Right cardiac atrium (tissue), 5 donors: ENCODE measurements around the gene NXF2B. TPM values are rescaled to one million over a fixed set of nuclear protein-coding genes. Genes with fewer than 3 reads are reported as not detected.
"Not testable (repeated sequence)": the region's sequence is repeated elsewhere in the genome, so short reads cannot be mapped to it uniquely, and the experiment has no call there.

Experiments
- ATAC-seq, 2 donors: fragments of 200-7000 bp; cut with Tn5 transposase; one replicate each; pipeline versions ENCODE4 v1.8.0 to v1.9.1; 2020; ENCODE audit warnings: moderate library complexity in 2 of 2, mild to moderate bottlenecking in 1 of 2
- DNase-seq, 3 donors: peaks; one replicate each; pipeline ENCODE4 v3.0.0-alpha.2; 2020
- H3K27ac ChIP-seq: one replicate; pipeline ENCODE4 v1.5.1; 2013; ENCODE audit warnings: mild to moderate bottlenecking, low read length, control low read depth, moderate library complexity
- H3K27me3 ChIP-seq: one replicate; pipeline ENCODE4 v1.6.1; 2013; ENCODE audit not compliant: control insufficient read depth, insufficient read depth
- H3K4me1 ChIP-seq: one replicate; pipeline ENCODE4 v1.6.1; 2013; ENCODE audit warnings: low read length; ENCODE audit not compliant: control insufficient read depth, insufficient read depth
- H3K4me3 ChIP-seq: one replicate; pipeline ENCODE4 v1.5.1; 2013; ENCODE audit warnings: low read length, control low read depth
- H3K9me3 ChIP-seq: one replicate; pipeline ENCODE4 v1.6.1; 2013; ENCODE audit warnings: low read length; ENCODE audit not compliant: control insufficient read depth
- WGBS: extraction: QIAGEN DNeasy Blood & Tissue Kit; methylation state at CpG from one replicate; pipeline ENCODE4 v1.1.7; 2013; 5-methylcytosine and 5-hydroxymethylcytosine counted together
- intact Hi-C, 4 donors: fragments of 100-400 bp; cut with DNase I; formaldehyde crosslinking; loops; one replicate each; pipeline versions ENCODE4 v1.11.0 to v1.14.0; 2022 to 2023
- long read RNA-seq, 4 donors: library from polyadenylated mRNA; unstranded; transcript quantifications; one replicate each; pipeline ENCODE4 v2.0.0, GENCODE V29; 2020 to 2021
- polyA plus RNA-seq: library from polyadenylated mRNA; stranded (reverse); fragments of 200-250 nt; gene quantifications from one replicate; pipeline ENCODE4 v1.2.3, GENCODE V29; 2013
- total RNA-seq, 4 donors: library from RNA; stranded (reverse); fragmentation: NEBNext Ultra II Directional; extraction: Animal tissue kit (Norgen Biotek cat#: 25700); gene quantifications; one replicate each; pipeline ENCODE4 v1.2.1, GENCODE V29; 2021
- donor health status: healthy with polysubstance abuse.
- donor health status: DM: no; HTN: yes; CAD: no.
- donor health status: DM: no; HTN: no; CAD: no.
- donor health status: DM: no; HTN: yes; CAD: no; lungs with severe emphysema.
- donor health status: DM: yes; HTN: yes; CAD: no.

NXF2B gene, protein sequence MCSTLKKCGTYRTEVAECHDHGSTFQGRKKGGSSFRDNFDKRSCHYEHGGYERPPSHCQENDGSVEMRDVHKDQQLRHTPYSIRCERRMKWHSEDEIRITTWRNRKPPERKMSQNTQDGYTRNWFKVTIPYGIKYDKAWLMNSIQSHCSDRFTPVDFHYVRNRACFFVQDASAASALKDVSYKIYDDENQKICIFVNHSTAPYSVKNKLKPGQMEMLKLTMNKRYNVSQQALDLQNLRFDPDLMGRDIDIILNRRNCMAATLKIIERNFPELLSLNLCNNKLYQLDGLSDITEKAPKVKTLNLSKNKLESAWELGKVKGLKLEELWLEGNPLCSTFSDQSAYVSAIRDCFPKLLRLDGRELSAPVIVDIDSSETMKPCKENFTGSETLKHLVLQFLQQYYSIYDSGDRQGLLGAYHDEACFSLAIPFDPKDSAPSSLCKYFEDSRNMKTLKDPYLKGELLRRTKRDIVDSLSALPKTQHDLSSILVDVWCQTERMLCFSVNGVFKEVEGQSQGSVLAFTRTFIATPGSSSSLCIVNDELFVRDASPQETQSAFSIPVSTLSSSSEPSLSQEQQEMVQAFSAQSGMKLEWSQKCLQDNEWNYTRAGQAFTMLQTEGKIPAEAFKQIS
- not detected for total RNA-seq
- not detected for polyA plus RNA-seq
- long read RNA-seq, donor 1, result 0 reads
- long read RNA-seq, donor 2, result 0 reads
- long read RNA-seq, donor 3, result 0 reads
- long read RNA-seq, donor 4, result 0 reads

DNA sequence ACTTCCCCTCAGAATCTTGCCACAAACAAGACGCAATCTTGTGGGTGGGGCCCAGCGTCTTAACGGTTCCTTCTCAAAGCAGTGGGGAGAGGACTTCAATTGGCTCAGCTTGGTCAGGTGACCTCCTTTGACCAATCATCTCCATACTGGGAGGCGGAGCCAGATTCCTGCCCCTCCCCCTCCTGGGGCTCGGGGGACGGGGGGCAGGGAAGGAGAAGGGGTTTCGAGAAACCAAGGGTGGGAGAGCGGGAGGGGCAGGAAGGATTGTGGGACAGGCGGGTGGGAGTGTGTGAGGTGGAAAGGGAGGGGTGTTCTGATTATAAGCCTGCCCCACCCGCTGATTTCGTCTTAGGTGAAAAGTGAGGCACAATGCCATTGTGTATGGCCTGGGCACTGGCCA lies at the start of gene NXF2B:
Gene NXF2B, minus strand, starts transcription at position 101 of the 400 bp plus-strand sequence. CDS start 59,972 bp downstream, outside the sequence.
- DNase-seq, H3K4me1 ChIP-seq, intact Hi-C loops, H3K27ac ChIP-seq, H3K4me3 ChIP-seq, H3K27me3 ChIP-seq, ATAC-seq, H3K9me3 ChIP-seq: not testable (repeated sequence)
- no CpG with 5 or more reads among the region's 11 CpGs for WGBS

DNA sequence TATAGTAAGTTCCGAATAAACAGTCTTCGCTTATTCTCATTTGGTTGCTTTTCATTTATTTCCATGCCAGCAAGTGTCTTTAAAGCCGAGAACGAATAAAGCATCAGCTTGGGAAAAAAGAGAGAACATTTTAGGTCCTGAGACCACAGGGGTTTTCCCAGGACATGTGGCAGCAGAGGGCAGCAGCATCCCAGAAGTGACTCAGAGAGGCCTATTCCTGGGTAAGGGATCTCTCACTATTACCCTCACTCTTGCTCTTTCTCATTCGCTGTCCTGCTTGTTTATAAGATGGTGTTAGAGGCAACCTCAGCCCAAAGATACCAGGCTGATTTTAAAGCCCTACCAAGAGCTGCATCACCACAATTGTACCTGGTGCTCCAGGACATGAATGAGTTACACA lies 39.0 kb upstream of the NXF2B start:
- H3K4me3 ChIP-seq, H3K9me3 ChIP-seq, H3K27me3 ChIP-seq, H3K4me1 ChIP-seq, intact Hi-C loops, H3K27ac ChIP-seq, DNase-seq: not testable (repeated sequence)
- 27% methylated on average over 2 of the region's 5 CpGs for WGBS
- peak in 1 of 2 donors; percentile 68 for ATAC-seq

DNA sequence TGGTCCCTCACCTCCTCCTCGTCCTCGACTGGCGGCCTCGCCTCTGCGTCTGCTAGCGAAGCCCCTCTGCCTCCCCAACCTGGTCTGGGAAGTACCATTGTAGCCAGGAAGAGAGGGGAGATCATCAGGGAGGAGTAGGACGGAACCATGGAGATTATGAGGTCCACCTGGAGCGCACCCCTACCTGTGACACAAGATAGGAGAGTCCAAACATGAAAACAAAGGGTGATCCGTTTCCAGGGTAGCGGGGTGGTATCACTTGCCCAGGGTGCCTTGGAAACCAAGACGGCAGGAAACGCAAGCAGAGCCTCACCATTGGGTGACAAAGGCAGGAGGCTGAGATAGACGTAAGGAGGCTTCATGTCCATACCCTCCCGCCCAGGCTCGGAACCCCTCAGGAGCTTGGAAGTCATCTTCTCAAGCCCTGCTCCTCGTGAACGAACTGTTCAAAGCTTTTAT lies 32.0 kb upstream of the NXF2B start, which contains the start of gene TCP11X2:
Gene TCP11X2, minus strand, starts transcription at position 51 of the 459 bp plus-strand sequence.
- H3K4me1 ChIP-seq, ATAC-seq, H3K27ac ChIP-seq, H3K4me3 ChIP-seq, DNase-seq, H3K9me3 ChIP-seq, H3K27me3 ChIP-seq, intact Hi-C loops: not testable (repeated sequence)
- WGBS, result 43% methylated on average over 7 of the region's 17 CpGs

DNA sequence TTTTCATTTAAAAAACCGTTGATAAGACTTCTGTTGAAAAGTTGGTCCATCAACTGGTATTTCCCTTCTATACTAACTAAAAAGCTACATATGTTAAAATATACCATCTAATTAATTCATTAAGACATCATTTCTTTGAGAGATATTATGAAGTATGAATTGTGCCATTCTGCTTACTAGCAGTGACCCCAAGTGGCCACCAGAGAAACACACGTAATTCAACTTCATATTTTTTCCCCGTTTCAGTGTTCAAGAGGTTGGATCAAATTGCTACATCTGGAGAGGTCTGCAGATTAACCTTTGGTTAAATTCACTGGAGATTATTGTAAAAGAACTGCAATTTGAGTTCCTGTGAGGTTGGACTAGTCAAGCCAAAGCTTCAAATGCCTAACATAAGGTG lies 30.4 kb upstream of the NXF2B start:
- no CpG with 5 or more reads among the region's 3 CpGs for WGBS
- H3K27ac ChIP-seq, H3K27me3 ChIP-seq, H3K4me1 ChIP-seq, DNase-seq, intact Hi-C loops, H3K4me3 ChIP-seq, H3K9me3 ChIP-seq, ATAC-seq: not testable (repeated sequence)

DNA sequence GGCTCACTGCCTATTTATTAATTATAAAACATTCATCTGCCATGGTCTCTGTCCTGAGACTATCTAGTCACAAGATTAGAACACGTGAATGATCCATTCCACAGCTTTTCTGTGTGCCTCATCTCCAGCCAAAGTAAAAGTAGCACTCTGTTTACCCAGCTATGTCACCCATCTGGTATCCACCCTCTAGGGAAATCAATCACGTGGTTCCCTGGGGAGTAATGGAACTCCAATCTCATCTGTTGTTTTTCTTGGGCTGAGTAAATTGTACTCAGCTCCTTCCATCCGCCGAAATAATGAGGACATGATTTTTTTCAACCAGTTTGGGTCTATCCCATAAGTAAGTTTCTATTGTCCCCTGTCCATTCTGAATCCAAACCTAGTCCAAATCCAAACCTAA lies 18.8 kb upstream of the NXF2B start:
- H3K27me3 ChIP-seq, ATAC-seq, H3K4me1 ChIP-seq, DNase-seq, intact Hi-C loops, H3K9me3 ChIP-seq, H3K27ac ChIP-seq, H3K4me3 ChIP-seq: not testable (repeated sequence)
- no CpG with 5 or more reads among the region's 4 CpGs for WGBS

DNA sequence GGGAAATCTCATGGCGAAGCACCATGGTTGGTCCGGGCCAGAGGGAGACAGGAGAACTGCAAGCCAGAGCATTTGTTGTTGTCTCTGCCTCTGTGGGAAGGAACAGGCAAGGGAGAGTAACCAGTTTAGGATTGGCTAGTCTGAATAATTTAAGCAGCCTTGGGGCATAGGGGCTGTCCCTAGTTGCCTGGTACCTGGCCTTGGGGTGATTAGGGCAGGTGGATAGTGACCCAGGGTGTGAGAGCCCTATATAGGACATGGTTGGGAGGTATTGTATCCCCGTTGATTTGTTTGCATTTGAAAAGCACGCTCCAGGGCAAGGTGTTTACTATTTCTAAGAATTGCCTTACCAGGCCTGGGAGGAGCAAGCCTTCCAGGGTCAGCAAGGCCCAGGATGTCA lies 25.3 kb downstream of the NXF2B start:
- H3K27ac ChIP-seq, DNase-seq, H3K27me3 ChIP-seq, intact Hi-C loops, H3K9me3 ChIP-seq, ATAC-seq, H3K4me1 ChIP-seq, H3K4me3 ChIP-seq: not testable (repeated sequence)
- WGBS, result no CpG with 5 or more reads among the region's 4 CpGs

DNA sequence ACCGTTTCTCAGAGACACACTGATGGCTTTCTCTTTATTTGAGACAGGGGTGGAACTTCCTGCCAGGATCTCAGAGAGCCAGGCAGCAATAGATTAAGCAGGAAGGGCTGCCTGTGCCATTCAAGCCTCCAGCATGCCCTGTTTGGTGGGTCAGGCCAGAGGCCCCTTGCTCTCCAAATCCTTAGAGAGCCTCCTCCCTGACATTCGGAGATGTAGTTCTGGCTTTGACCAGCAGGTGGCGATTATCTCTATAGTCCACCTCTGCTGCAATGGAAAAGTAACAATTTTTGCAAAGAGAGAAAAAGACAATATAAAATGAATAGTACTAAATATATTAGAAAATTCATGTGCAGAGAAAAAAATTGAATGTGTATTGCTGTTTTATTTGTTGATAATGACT lies 93.9 kb downstream of the NXF2B start:
- ATAC-seq, result no peak

DNA sequence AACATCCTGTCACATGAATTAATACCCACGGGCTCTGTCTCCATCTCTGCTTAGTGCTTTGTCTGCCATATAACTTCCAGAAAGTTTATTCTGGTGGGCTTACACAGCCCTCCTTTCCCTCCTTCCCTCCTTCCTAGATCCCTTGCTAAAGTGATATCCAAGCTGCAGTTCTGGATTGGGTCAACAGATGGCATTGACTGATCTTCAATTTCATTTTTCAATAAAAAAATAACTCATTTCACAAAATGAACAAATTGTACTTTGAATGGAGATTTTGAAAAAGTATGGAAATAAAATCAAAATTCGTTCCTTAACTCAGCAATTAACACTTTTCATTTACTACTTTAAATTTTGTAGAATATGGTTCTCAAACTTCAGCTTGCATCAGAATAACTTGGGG lies 97.9 kb downstream of the NXF2B start:
- no peaks in the 10 kb centered on the region for H3K27me3 ChIP-seq
- intact Hi-C loops, result no loop called here
- 22% methylated on average over 2 of the region's 2 CpGs for WGBS
- H3K27ac ChIP-seq, result no peak overlapping the region
- H3K4me1 ChIP-seq, result no peaks in the 10 kb centered on the region
- ATAC-seq (no peak), DNase-seq (no peak)
- H3K9me3 ChIP-seq, result no peaks in the 10 kb centered on the region
- no peak overlapping the region for H3K4me3 ChIP-seq

More for the DNA sequence above, 93.9 kb downstream of the NXF2B start:
- Histone ChIP-seq H3K4me3 (no peak overlapping the region), H3K27me3 (no peaks in the 10 kb centered on the region), H3K9me3 (no peaks in the 10 kb centered on the region), H3K4me1 (no peaks in the 10 kb centered on the region), H3K27ac (no peak overlapping the region)
- intact Hi-C loops, result no loop called here
- WGBS, result 28% methylated on average over 3 of the region's 3 CpGs
- DNase-seq, result peak; percentile 44 to 81 (median 45)

DNA sequence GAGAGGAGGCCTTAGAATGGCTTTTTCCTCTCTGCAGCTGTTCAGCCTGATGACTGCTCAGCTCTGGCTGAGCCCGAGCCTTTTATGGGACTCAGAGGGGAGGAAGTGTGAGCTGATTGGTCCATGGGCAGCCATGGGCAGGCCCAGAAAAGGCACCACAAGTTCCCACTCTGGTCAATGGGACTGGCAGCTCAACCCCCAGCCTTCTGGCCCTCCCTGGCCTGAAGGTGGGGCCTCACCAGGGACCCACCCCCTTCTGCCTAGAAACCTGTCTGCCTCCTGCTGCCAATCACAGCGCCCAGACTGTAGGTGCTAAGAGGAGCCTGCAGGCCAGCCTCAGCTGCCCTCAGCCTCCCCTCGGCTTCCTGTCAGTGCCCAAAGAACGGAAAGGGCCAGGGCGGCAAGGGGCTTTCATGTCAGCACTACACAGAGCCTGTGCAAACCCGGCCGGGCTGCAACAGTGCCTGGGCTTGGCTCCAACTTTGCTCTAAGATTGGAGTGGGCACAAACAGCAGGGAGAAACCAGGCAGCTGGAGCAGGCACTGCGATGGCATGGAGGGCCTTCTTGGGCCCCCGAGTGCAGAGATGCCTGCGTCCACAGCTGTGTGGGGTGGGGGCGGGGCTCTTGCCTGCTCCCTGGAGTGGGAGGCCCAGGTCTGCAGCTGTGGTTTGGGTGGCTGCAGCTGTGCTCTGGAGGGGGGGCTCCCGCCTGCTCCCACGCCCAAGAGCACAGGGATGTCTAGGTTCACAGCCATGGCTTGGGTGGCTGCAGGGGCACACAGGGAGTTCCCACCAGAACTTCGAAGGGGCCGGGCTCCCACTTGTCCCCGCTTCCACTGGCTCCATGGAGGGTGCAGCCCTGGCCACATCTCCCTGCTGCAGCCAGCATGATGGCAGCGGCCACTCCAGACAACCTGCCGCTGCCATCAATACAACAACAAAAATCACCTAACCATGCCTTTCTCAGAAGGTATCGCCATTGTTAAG lies 100.2 kb downstream of the NXF2B start:
- Histone ChIP-seq H3K9me3 (no peaks in the 10 kb centered on the region), H3K27me3 (no peaks in the 10 kb centered on the region), H3K4me3 (no peak overlapping the region), H3K27ac (no peak overlapping the region), H3K4me1 (no peaks in the 10 kb centered on the region)
- ATAC-seq (no peak), DNase-seq (peak in 2 of 3 donors; percentile 19 to 34)
- intact Hi-C loops, result no loop called here
- 75% methylated on average over 19 of the region's 19 CpGs for WGBS

DNA sequence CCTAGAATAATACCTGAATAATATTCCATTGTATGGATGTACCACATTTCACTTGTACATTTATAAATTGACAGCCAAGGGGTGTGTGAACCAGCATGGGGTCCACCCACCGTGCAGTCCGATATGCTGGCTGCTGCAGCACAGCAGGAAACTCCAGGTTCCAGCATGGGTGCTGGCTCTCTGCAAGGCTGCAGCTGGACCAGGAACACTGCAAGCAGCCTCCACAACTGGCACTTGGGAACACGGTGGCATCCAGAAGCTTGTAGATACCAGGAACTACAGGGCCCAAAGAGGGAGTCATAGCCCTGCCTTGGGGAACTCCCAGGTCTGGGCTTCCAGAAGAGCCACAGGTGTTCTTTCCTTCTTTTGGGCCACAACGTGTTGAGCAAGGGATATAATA lies 101.6 kb downstream of the NXF2B start:
- DNase-seq, result peak in 2 of 3 donors; percentile 7 to 27
- intact Hi-C loops, result no loop called here
- no peaks in the 10 kb centered on the region for H3K4me1 ChIP-seq
- WGBS, result 72% methylated on average over 4 of the region's 4 CpGs
- no peak overlapping the region for H3K4me3 ChIP-seq
- no peak overlapping the region for H3K27ac ChIP-seq
- no peaks in the 10 kb centered on the region for H3K9me3 ChIP-seq
- no peak for ATAC-seq
- no peaks in the 10 kb centered on the region for H3K27me3 ChIP-seq
